ENCODE data around the gene FIG4.

The FIG4 gene

GRCh38 chr6:109767961-109768360 lies 76.9 kb downstream of the FIG4 start:
- WGBS, 2 donors (ENCODE audit: extremely low coverage in 2 of 2, insufficient read length in 2 of 2, insufficient replicate concordance in 1 of 2) = no CpG with 5 or more reads among the region's 3 CpGs

GRCh38 chr6:109768485-109768884 lies 77.4 kb downstream of the FIG4 start:
- Histone ChIP-seq H2AK5ac (ENCODE audit: low read depth, low read length) (no peak overlapping the region), H2BK120ac (ENCODE audit: low read depth, low read length) (no peak overlapping the region), H3K14ac (ENCODE audit: low read length) (no peak overlapping the region), H3K18ac (ENCODE audit: low read length) (no peak overlapping the region), H2AFZ (ENCODE audit: low read length) (no peak overlapping the region), H3K79me1 (ENCODE audit: low read depth, low read length) (no peaks in the 10 kb centered on the region), H2BK15ac (ENCODE audit: low read length) (no peak overlapping the region), H3K4ac (ENCODE audit: low read length) (no peak overlapping the region), H3K4me2 (ENCODE audit: insufficient read depth, low read length, poor library complexity, severe bottlenecking) (no peak overlapping the region), H3K27me3 (ENCODE audit: control insufficient read depth in 3 of 3, insufficient read depth in 3 of 3, low read depth in 1 of 3, low read length in 3 of 3) (no peaks in the 10 kb centered on the region), H2BK12ac (ENCODE audit: low read length) (no peak overlapping the region), H3K9ac (ENCODE audit: low read depth, low read length, poor library complexity) (no peak overlapping the region), H2BK5ac (ENCODE audit: low read length) (no peak overlapping the region), H3K23ac (ENCODE audit: low read depth, low read length, poor library complexity) (no peak overlapping the region), H4K8ac (ENCODE audit: low read depth, low read length) (no peak overlapping the region), H4K91ac (ENCODE audit: low read depth, low read length, poor library complexity) (no peak overlapping the region), H3K36me3 (replicated peaks in 1 of 2; ENCODE audit: control insufficient read depth in 2 of 2, insufficient read depth in 2 of 2, low read length in 2 of 2) (no peaks in the 10 kb centered on the region), H3K4me3 (ENCODE audit: low read length in 2 of 2) (no peak overlapping the region), H3K27ac (replicated peaks; ENCODE audit: low read length) (no peak overlapping the region), H3K9me3 (replicated peaks in 1 of 2; ENCODE audit: control insufficient read depth in 2 of 2, insufficient read depth in 1 of 2, low read depth in 1 of 2, low read length in 2 of 2) (no peaks in the 10 kb centered on the region), H3K4me1 (ENCODE audit: control insufficient read depth in 2 of 2, insufficient read depth in 1 of 2, low read depth in 1 of 2, low read length in 2 of 2) (no peaks in the 10 kb centered on the region)
- no peak for DNase-seq (ENCODE audit: low spot score)
- no CpG with 5 or more reads among the region's 5 CpGs for WGBS, 2 donors (ENCODE audit: extremely low coverage in 2 of 2, insufficient read length in 2 of 2, insufficient replicate concordance in 1 of 2)

More at GRCh38 chr6:109767961-109768360, 76.9 kb downstream of the FIG4 start:
- Histone ChIP-seq H2AK5ac (ENCODE audit: low read depth, low read length) (no peak overlapping the region), H3K23ac (ENCODE audit: low read depth, low read length, poor library complexity) (no peak overlapping the region), H3K27me3 (ENCODE audit: control insufficient read depth in 3 of 3, insufficient read depth in 3 of 3, low read depth in 1 of 3, low read length in 3 of 3) (no peaks in the 10 kb centered on the region), H3K4me3 (ENCODE audit: low read length in 2 of 2) (no peak overlapping the region), H2BK120ac (ENCODE audit: low read depth, low read length) (no peak overlapping the region), H3K79me1 (ENCODE audit: low read depth, low read length) (no peaks in the 10 kb centered on the region), H4K8ac (ENCODE audit: low read depth, low read length) (no peak overlapping the region), H3K4me1 (ENCODE audit: control insufficient read depth in 2 of 2, insufficient read depth in 1 of 2, low read depth in 1 of 2, low read length in 2 of 2) (no peaks in the 10 kb centered on the region), H2BK12ac (ENCODE audit: low read length) (no peak overlapping the region), H3K4me2 (ENCODE audit: insufficient read depth, low read length, poor library complexity, severe bottlenecking) (no peak overlapping the region), H4K91ac (ENCODE audit: low read depth, low read length, poor library complexity) (no peak overlapping the region), H3K14ac (ENCODE audit: low read length) (no peak overlapping the region), H2AFZ (ENCODE audit: low read length) (no peak overlapping the region), H3K18ac (ENCODE audit: low read length) (no peak overlapping the region), H3K36me3 (replicated peaks in 1 of 2; ENCODE audit: control insufficient read depth in 2 of 2, insufficient read depth in 2 of 2, low read length in 2 of 2) (no peaks in the 10 kb centered on the region), H3K4ac (ENCODE audit: low read length) (no peak overlapping the region), H3K27ac (replicated peaks; ENCODE audit: low read length) (no peak overlapping the region), H2BK15ac (ENCODE audit: low read length) (no peak overlapping the region), H2BK5ac (ENCODE audit: low read length) (no peak overlapping the region), H3K9me3 (replicated peaks in 1 of 2; ENCODE audit: control insufficient read depth in 2 of 2, insufficient read depth in 1 of 2, low read depth in 1 of 2, low read length in 2 of 2) (no peaks in the 10 kb centered on the region), H3K9ac (ENCODE audit: low read depth, low read length, poor library complexity) (no peak overlapping the region)
- DNase-seq (ENCODE audit: low spot score) = no peak

DNA sequence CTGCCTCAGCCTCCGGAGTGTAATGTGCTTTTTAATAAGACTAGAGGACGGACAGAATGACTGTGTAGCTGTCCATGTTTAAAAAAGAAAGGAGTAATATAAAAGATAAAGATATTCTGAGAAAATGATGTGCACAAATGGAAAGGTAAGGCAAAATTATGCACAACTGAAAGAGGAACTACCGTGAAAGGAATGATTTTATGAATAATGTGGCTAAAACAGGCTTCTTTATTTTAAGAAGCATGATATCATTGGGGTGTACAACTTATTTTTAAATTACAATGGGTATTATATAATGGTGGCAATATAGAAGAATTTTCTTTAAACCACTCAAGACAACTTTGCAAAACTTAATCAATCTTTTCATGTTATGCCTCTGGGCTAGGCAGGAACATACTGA lies 78.1 kb downstream of the FIG4 start:
- Histone ChIP-seq H2BK15ac (ENCODE audit: low read length) (no peak overlapping the region), H3K14ac (ENCODE audit: low read length) (no peak overlapping the region), H3K27me3 (ENCODE audit: control insufficient read depth in 3 of 3, insufficient read depth in 3 of 3, low read depth in 1 of 3, low read length in 3 of 3) (no peaks in the 10 kb centered on the region), H4K8ac (ENCODE audit: low read depth, low read length) (no peak overlapping the region), H2BK5ac (ENCODE audit: low read length) (no peak overlapping the region), H2AK5ac (ENCODE audit: low read depth, low read length) (no peak overlapping the region), H3K36me3 (replicated peaks in 1 of 2; ENCODE audit: control insufficient read depth in 2 of 2, insufficient read depth in 2 of 2, low read length in 2 of 2) (no peaks in the 10 kb centered on the region), H2BK120ac (ENCODE audit: low read depth, low read length) (no peak overlapping the region), H3K79me1 (ENCODE audit: low read depth, low read length) (no peaks in the 10 kb centered on the region), H3K9me3 (replicated peaks in 1 of 2; ENCODE audit: control insufficient read depth in 2 of 2, insufficient read depth in 1 of 2, low read depth in 1 of 2, low read length in 2 of 2) (no peaks in the 10 kb centered on the region), H3K27ac (replicated peaks; ENCODE audit: low read length) (no peak overlapping the region), H3K4ac (ENCODE audit: low read length) (no peak overlapping the region), H3K18ac (ENCODE audit: low read length) (no peak overlapping the region), H3K4me2 (ENCODE audit: insufficient read depth, low read length, poor library complexity, severe bottlenecking) (no peak overlapping the region), H3K4me1 (ENCODE audit: control insufficient read depth in 2 of 2, insufficient read depth in 1 of 2, low read depth in 1 of 2, low read length in 2 of 2) (no peaks in the 10 kb centered on the region), H3K4me3 (ENCODE audit: low read length in 2 of 2) (no peak overlapping the region), H3K23ac (ENCODE audit: low read depth, low read length, poor library complexity) (no peak overlapping the region), H4K91ac (ENCODE audit: low read depth, low read length, poor library complexity) (no peak overlapping the region), H2BK12ac (ENCODE audit: low read length) (no peak overlapping the region), H2AFZ (ENCODE audit: low read length) (no peak overlapping the region), H3K9ac (ENCODE audit: low read depth, low read length, poor library complexity) (no peak overlapping the region)
- WGBS, 2 donors (ENCODE audit: extremely low coverage in 2 of 2, insufficient read length in 2 of 2, insufficient replicate concordance in 1 of 2) = no CpG with 5 or more reads among the region's 3 CpGs
- no peak for DNase-seq (ENCODE audit: low spot score)

GRCh38 chr6:109770047-109770446 lies 79.0 kb downstream of the FIG4 start:
- Histone ChIP-seq H3K27me3 (ENCODE audit: control insufficient read depth in 3 of 3, insufficient read depth in 3 of 3, low read depth in 1 of 3, low read length in 3 of 3) (no peaks in the 10 kb centered on the region), H3K27ac (replicated peaks; ENCODE audit: low read length) (no peak overlapping the region), H2BK12ac (ENCODE audit: low read length) (no peak overlapping the region), H4K8ac (ENCODE audit: low read depth, low read length) (no peak overlapping the region), H3K4me2 (ENCODE audit: insufficient read depth, low read length, poor library complexity, severe bottlenecking) (no peak overlapping the region), H3K9me3 (replicated peaks in 1 of 2; ENCODE audit: control insufficient read depth in 2 of 2, insufficient read depth in 1 of 2, low read depth in 1 of 2, low read length in 2 of 2) (no peaks in the 10 kb centered on the region), H2AK5ac (ENCODE audit: low read depth, low read length) (no peak overlapping the region), H2BK120ac (ENCODE audit: low read depth, low read length) (no peak overlapping the region), H3K4me3 (ENCODE audit: low read length in 2 of 2) (no peak overlapping the region), H3K4me1 (ENCODE audit: control insufficient read depth in 2 of 2, insufficient read depth in 1 of 2, low read depth in 1 of 2, low read length in 2 of 2) (no peaks in the 10 kb centered on the region), H3K23ac (ENCODE audit: low read depth, low read length, poor library complexity) (no peak overlapping the region), H3K14ac (ENCODE audit: low read length) (no peak overlapping the region), H2BK5ac (ENCODE audit: low read length) (no peak overlapping the region), H2AFZ (ENCODE audit: low read length) (no peak overlapping the region), H3K18ac (ENCODE audit: low read length) (no peak overlapping the region), H3K9ac (ENCODE audit: low read depth, low read length, poor library complexity) (no peak overlapping the region), H2BK15ac (ENCODE audit: low read length) (no peak overlapping the region), H3K36me3 (replicated peaks in 1 of 2; ENCODE audit: control insufficient read depth in 2 of 2, insufficient read depth in 2 of 2, low read length in 2 of 2) (no peaks in the 10 kb centered on the region), H3K79me1 (ENCODE audit: low read depth, low read length) (no peaks in the 10 kb centered on the region), H4K91ac (ENCODE audit: low read depth, low read length, poor library complexity) (no peak overlapping the region), H3K4ac (ENCODE audit: low read length) (no peak overlapping the region)
- DNase-seq (ENCODE audit: low spot score) = no peak
- WGBS, 2 donors (ENCODE audit: extremely low coverage in 2 of 2, insufficient read length in 2 of 2, insufficient replicate concordance in 1 of 2) = no CpG with 5 or more reads among the region's 2 CpGs
